Embryonic facial prominence (tissue), 1 donor: ENCODE data around the gene R3HDM4.

Experiments used
- DNase-seq: peaks from one replicate; pipeline ENCODE4 v3.0.0-alpha.2; 2016; ENCODE audit errors: extremely low spot score

The R3HDM4 gene

DNA sequence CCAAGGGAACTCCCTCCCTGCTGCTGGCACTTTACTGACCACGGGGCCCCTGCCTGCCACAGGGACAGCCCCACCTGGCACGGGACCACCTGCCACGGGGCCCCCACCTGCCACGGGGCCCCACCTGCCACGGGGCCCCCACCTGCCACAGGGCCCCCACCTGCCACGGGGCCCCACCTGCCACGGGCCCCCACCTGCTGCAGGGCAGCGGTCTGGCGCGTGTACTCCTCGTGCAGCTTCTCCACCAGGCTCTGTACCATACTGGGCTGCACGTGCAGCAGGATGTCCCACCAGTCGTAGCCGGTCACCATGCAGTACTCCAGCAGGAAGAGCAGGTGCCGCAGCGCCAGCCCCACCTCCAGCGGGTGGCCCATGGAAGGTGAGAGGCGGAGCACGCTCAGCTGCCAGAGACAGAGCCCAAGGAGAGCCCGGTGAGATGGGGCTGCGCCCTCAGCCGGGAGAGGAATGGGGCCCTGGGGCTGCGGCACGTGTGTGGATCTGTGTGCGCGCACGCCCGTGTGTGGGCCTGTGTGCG lies 36.2 kb downstream of the R3HDM4 start:
- DNase-seq = no peak

- DNase-seq = no peak
These were observed 36.9 kb downstream of the R3HDM4 start for GRCh38 chr19:876089-876488.

- DNase-seq = no peak
These were observed 37.6 kb downstream of the R3HDM4 start for GRCh38 chr19:875265-875879.

DNA sequence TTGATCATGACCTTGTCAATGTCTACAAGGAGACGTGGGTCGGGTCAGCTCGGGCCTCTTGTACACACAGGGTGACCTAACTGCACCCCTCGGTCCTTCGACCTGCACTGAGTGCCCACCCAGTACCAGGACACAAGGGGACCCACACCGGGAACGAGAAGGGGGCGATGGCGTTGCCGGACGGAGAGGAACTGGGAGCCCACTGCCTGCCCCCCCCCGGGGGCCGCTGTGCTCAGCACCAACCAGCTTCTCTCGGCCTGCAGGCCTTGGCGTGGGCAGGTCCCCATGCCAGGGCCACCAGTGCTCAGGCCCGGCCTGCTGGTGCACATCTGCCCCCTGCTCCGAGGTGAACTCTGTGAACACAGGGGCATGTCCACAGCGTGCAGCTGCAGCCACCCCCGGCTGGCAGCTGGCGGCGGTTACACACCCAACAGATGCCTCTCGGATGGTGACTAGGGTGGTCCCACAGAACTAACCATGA lies 39.4 kb downstream of the R3HDM4 start:
- DNase-seq = no peak

DNA sequence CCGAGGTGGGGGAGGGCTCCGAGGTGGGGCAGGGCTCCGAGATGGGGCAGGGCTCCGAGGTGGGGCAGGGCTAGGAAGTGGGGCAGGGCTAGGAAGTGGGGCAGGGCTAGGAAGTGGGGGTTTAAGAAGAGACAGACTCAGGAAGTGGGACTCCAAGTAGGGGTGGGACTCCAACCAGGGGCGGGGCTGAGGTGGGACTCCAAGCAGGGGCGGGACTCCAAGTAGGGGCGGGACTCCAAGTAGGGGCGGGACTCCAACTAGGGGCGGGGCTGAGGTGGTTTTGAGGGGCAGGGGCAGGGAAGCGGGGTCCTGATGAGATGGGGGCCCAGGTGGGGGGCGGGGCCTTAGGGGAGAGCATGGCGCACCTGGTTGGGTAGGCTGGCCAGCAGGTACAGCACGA lies 39.9 kb downstream of the R3HDM4 start:
- DNase-seq = no peak

DNA sequence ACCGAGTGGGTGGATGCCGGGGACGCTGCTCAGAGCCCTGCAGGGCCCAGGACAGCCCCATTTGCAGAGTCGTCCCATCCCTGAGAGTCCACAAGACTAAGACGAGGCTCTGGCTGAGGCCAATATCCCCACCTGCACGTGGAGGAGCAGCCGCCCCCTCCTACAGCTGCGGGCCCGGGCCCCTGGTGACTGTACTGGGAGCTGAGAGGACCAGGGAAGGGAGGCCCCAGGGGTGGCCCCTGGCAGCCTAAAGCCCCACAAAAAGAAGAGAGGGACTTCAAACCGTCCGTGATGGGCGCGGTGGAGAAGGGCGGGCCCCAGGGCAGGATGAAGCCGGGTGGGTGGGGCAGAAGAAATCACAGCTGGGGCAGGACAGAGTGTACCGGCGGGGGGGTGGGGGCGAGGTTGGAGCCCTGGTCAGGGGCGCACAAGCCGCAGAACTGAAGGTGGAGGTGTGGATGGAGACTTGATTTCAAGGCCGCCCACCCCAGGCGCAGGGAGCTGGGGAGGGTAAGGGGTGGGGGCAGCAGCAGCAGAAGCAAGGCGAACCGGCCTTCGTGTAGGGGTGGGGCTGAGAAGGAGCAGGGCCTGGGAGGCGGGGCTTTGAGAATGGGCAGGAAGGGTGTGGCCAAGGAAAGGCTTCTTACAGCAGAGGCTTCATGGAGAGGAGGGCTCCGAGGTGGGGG lies 40.6 kb downstream of the R3HDM4 start:
- DNase-seq = no peak

DNA sequence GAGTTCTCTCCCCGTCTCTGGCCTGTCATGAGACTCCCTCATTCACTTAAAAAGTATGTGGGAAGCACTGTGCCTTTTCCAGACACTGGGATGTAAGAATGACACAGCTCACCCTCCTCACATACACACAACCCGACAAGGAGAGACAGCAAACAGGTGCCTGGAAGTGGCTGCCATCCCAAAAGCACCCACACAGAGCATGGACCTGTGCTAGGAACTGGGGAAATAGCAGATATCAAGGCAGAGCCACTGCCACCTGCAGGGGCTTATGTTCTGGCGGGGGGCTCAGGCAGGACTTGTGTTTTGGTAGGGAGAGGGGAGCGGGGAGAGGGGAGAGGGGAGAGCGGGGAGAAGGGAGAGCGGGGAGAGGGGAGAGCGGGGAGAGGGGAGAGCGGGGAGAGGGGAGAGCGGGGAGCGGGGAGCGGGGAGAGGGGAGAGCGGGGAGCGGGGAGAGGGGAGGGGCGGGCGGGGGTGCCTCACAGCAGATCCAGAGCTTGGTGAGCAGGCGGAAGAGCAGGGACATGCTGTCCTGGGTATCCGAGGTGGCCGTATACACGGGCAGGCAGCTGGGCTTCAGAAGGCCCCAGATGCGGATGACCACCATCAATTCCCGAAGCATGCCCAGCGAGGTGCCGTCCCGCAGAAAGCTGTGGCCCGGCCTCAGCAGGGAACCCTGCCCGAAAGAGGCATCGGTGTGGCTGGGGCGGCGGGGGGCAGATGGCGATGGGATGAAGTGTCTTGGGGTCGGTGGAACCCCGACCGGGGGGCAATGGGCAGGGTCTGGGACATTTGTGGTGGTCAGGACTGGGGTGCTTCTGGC lies 41.4 kb downstream of the R3HDM4 start:
- DNase-seq = no peak

DNA sequence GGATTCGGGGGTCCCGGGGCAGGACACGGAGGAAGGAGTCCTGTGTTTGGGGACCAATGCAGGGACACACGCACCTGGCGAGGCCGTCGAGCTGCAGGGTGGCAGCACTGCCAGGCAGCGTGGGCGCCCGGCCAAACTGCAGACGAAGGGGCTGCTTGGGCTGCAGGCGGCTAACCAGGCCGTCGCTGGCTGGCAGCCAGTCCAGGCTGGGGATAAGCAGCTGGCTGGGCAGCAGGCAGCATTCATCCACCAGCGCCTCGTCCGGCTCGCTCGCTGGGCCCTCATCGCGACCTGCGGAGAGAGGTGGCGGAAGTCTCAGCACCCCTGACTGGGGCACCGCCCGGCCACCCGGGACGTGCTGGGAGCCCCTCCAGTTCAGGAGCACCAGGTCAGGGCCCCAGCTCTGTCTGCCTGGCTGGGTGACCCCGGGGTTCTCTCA lies 42.0 kb downstream of the R3HDM4 start:
- DNase-seq = no peak

DNA sequence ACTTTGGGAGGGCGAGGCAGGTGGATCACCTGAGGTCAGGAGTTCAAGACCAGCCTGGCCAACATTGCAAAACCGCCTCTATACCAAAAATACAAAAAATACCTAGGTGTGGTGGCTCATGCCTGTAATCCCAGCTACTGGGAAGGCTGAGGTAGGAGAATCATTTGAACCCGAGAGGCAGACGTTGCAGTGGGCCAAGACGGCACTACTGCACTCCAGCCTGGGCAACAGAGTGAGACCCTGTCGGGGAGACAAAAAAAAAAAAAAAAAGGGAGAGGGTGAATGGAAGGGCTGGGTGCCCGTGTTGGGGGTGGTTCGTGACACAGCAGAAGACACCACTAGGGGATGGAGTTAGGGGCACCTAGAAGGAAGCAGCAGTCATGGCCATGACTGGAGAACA lies 42.7 kb downstream of the R3HDM4 start:
- DNase-seq = no peak

DNA sequence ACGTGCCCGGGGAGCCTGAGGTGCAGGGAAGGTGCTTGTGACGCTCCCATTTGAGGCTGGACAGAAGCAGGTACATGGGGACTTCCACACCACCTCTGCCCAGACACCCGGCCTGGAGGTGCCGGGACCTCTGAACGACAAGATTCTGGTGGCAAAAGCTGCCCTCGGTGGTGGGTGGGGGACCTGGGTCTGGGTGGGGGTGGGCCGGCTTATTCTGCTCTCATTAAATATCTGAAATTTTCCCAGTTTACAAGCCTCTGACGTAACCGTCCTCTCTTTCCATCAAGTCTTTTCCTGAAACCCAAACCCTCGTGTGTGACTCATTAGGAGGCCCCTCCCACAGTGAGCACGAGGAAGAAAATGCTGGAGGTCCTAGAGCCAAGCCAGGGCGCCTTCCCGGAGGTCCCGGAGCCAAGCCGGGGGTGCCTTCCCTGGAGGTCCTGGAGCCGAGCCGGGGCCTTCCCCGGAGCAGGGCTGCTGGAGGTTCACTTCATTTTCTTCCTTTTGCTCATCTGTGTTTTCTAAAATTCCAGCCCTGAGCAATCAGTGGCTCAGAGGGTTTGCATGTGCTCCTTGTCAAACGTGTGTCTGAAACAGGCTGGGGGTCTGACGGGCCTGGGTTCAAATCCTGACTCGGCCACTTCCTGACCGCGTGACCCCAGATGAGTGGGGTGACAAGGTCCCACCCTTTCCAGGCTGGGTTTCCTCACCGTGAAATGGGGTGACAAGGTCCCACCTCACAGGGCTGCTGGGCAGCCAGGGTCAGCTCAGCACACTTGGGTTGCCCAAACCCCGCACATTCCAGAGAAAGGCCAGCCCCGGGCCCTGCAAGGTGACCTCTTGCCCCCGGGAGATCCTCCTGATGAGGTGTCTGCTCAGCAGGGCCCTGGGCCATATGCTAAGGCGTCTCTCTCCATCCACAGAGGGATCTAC lies 43.5 kb downstream of the R3HDM4 start:
- no peak for DNase-seq

DNA sequence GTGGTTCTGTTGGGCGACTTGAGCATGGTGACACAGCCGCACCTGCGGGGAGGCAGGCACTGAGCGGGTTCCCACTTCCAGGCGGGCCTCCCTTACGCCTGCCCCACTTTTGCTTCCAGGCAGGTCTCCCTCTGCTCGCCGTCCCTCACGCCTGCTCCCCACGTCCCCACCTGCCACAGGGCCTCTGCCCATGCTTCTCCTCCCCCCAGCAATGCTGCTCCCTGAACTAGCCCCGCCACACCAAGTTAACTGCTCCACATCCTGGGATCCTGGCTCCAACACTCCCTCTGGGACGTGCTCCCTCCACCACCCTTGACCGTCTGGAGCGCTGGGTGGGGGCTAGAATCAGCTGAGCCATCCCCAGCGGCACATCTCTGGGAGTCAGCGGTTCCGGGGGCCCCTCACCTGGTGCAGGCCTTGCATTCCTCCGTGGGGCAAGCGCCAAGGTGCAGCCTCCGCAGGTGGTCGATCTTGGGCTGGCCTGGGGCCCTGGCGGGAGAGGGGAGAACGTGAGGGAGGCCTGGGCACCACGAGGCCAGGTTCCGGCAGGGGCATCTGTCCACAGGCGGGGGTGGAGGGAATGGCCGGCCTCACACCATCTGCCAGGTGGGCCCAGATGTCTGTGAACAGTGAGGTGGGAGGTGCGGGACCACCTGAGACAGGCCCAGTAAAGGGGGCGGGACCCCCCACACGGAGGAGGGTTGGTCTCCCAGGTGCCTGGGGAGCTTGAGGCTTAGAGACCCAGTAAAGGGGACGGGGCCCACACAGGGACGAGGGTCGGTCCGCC lies 44.4 kb downstream of the R3HDM4 start:
- DNase-seq = no peak

DNA sequence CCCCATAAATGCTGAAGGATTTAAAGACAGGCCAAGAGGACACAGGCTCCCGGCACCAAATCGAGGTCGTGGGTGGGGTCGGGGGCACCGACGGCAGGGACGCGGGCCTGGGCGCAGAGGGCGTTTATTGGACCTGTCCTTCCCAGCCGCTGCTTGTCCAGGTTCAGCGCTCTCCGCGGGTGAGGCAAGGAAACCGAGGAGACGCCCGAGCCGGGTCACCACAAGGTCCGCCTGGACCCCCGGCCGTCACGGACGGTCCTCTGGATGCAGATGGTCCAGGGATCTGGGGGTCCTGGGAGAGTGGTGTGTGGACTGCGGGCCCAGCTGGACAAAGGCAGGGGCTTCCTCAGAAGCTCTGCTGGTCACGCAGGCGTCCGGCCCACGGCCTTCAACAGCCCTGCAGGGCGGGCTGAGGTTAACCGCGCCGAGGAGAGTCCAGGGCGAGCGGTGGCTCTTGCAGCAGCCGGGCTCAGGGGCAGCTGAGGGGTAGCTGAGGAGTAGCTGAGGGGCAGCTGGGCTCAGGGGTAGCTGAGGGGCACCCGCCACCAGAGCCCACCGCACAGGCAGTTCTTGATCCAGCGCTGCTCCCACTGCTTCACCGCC lies 45.1 kb downstream of the R3HDM4 start:
- DNase-seq = no peak

GRCh38 chr19:867301-867793 lies 45.7 kb downstream of the R3HDM4 start:
- DNase-seq = no peak

- no peak for DNase-seq
These were observed 46.2 kb downstream of the R3HDM4 start for GRCh38 chr19:866769-867300.

DNA sequence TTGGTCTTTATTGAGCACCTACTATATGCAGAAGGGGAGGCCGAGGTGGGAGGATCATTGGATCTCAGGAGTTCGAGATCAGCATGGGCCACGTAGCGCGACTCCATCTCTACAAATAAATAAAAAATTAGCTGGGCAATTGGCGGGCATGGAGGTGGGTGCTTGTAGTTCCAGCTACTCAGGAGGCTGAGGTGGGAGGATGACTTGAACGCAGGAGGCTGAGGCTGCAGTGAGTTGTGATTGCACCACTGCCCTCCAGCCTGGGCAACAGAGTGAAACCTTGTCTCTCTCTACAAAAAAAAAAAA lies 49.8 kb downstream of the R3HDM4 start:
- no peak for DNase-seq

GRCh38 chr19:862581-863314 lies 50.3 kb downstream of the R3HDM4 start:
- no peak for DNase-seq

GRCh38 chr19:861756-862580 lies 51.1 kb downstream of the R3HDM4 start:
- no peak for DNase-seq

DNA sequence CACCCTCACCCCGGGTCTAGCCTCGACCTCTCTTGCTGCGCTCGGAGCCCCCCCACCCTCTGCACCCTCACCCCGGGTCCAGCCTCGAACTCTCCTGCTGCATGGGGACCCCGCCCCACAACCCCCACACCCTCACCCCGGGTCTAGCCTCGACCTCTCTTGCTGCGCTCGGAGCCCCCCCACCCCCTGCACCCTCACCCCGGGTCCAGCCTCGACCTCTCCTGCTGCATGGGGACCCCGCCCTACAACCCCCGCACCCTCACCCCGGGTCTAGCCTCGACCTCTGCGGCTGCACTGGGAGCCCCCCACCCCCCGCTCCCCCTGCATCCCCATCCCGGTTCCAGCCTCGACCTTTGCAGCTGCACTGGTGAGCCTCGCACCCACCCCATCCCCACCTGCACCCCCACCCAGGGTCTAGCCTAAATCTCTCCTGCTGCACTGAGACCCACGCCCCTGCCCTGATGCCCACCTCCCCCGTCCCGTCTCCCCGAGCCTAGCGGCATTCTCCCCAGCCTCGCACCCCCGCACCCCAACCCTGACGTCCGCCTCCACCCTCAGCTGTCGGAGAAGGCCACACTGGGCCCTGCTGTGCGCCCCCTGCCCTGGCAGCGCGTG lies 51.8 kb downstream of the R3HDM4 start:
- no peak for DNase-seq
